Heart right ventricle (tissue), 16 donors: ENCODE data around the gene CGB2. TPM values are rescaled to one million over a fixed set of nuclear protein-coding genes. Genes with fewer than 3 reads are reported as not detected.

ENCODE experiments used
- ATAC-seq, 8 donors: fragments of 200-7000 bp; cut with Tn5 transposase; one replicate each; pipeline ENCODE4 v1.9.1; 2020; ENCODE audit warnings: mild to moderate bottlenecking in 8 of 8, moderate library complexity in 8 of 8, moderate number of reproducible peaks in 1 of 8
- DNase-seq, 2 donors: peaks; one replicate each; pipeline ENCODE4 v3.0.0-alpha.2; 2020
- H3K27ac ChIP-seq, 10 donors: fragments of 200-600 bp; sonication (generic) in 2 of 10; one replicate each; pipeline versions ENCODE4 v1.5.0 to v1.8.0; 2020 to 2022; ENCODE audit warnings: mild to moderate bottlenecking in 3 of 10
- H3K27me3 ChIP-seq, 7 donors: fragments of 200-600 bp; one replicate each; pipeline ENCODE4 v1.8.0; 2021 to 2022; ENCODE audit warnings: mild to moderate bottlenecking in 2 of 7
- H3K36me3 ChIP-seq, 9 donors: fragments of 200-600 bp; sonication (generic) in 1 of 9; one replicate each; pipeline versions ENCODE4 v1.5.0 to v1.8.0; 2020 to 2022; ENCODE audit warnings: mild to moderate bottlenecking in 2 of 9
- H3K4me1 ChIP-seq, 9 donors: fragments of 200-600 bp; sonication (generic) in 1 of 9; one replicate each; pipeline versions ENCODE4 v1.5.0 to v1.8.0; 2020 to 2022; ENCODE audit warnings: mild to moderate bottlenecking in 4 of 9
- H3K4me3 ChIP-seq, 10 donors: fragments of 200-600 bp; sonication (generic) in 2 of 10; one replicate each; pipeline versions ENCODE4 v1.5.0 to v1.8.0; 2020 to 2022; ENCODE audit warnings: mild to moderate bottlenecking in 7 of 10, moderate library complexity in 2 of 10
- H3K9me3 ChIP-seq, 11 donors: fragments of 200-600 bp in 10 of 11; sonication (generic) in 2 of 11; one replicate each; pipeline versions ENCODE4 v1.5.0 to v1.8.0; 2013 to 2022; ENCODE audit warnings: mild to moderate bottlenecking in 2 of 11, control low read depth in 1 of 11, moderate library complexity in 1 of 11
- WGBS, 2 donors: extraction: QIAGEN DNeasy Blood & Tissue Kit; methylation state at CpG; one replicate each; pipeline ENCODE4 v1.1.7; 2013; ENCODE audit warnings: inconsistent platforms in 1 of 2; 5-methylcytosine and 5-hydroxymethylcytosine counted together
- intact Hi-C, 10 donors: fragments of 100-400 bp; cut with DNase I; formaldehyde crosslinking; loops; one replicate each; pipeline versions ENCODE4 v1.11.1 to v1.14.2; 2022
- polyA plus RNA-seq, 2 donors: library from polyadenylated mRNA; stranded (reverse); fragments of 200-250 nt; gene quantifications; one replicate each; pipeline ENCODE4 v1.2.3, GENCODE V29; 2013
- total RNA-seq, 10 donors: library from RNA; stranded (reverse); fragmentation: NEBNext Ultra II Directional in 3 of 10; extraction: Animal tissue kit (Norgen Biotek cat#: 25700) in 3 of 10; gene quantifications; one replicate each; pipeline versions ENCODE4 v1.2.1 to v1.2.4, GENCODE V29; 2021 to 2023
- TF ChIP-seq, protein P1 (sequence below), 9 donors: fragments of 200-600 bp; sonication (generic) in 2 of 9; IDR thresholded peaks; one replicate each; pipeline versions ENCODE4 v1.5.0 to v1.8.0; 2021 to 2022; ENCODE audit warnings: antibody characterized with exemption in 9 of 9, mild to moderate bottlenecking in 5 of 9, moderate library complexity in 1 of 9
- donor health status: Arrhythmogenic right ventricular cardiomyopathy.
- donor health status: ischemic (EF 13 %, LVEDD 7.1; RV severe dilation, severe dysfunction).
- donor health status: healthy with polysubstance abuse.
- donor health status: DM: no; HTN: yes; CAD: no.
- donor health status: DM: no; HTN: no; CAD: no.
- donor health status: ischemic (EF 25% LVEDD 6.9; RV normal size, moderate dysfunction).
- donor health status: ischemic (EF 25% LVEDD 5.7; RV mildly dilated, moderate dysfunction).
- donor health status: healthy.
- donor health status: DM: yes; HTN: yes; CAD: no.
- donor health status: Ischemic cardiomyopathy.
- donor health status: ischemic (EF 35%, LVEDD 5.7; RV mildly dilated, moderate dysfunction).
- donor health status: nonischemic (EF 11% LVEDD 7.7; RV severe dilation, severe dysfunction).
- donor health status: DM: yes; HTN: yes; CAD: no.
- donor health status: PGD.
- donor health status: ischemic (EF 29% LVEDD 5.4; RV normal size, mild dysfunction).
- donor health status: nonischemic (EF 23%, LVEDD 6.1; RV moderate dilation, normal function).

Gene CGB2
- total and polyA plus RNA-seq, 12 donors = not detected

- Histone ChIP-seq H3K27ac (no peak overlapping the region), H3K36me3 (peaks cover 0 to 44% (median 15%) of the 10 kb centered on the region in 9 donors), H3K9me3 (no peaks in the 10 kb centered on the region), H3K4me1 (peaks cover 0 to 6% (median 5%) of the 10 kb centered on the region in 9 donors), H3K4me3 (no peak overlapping the region), H3K27me3 (no peaks in the 10 kb centered on the region)
- 60 to 61% methylated on average over 16 of the region's 16 CpGs for WGBS, 2 donors
- intact Hi-C loops = loop anchor here in 5 of 10 donors (10.0 kb wide), 4 partner anchors 75 to 215 kb away; partner anchors contain the start of genes KCNA7 (in 2 of the 5), HRC (in 1 of the 5) and TRPM4 (in 1 of the 5)
- ATAC-seq (peak in 6 of 8 donors; percentile 27 to 71 (median 58)), DNase-seq (peak in 1 of 2 donors; percentile 52)
- TF ChIP-seq, protein P1, sequence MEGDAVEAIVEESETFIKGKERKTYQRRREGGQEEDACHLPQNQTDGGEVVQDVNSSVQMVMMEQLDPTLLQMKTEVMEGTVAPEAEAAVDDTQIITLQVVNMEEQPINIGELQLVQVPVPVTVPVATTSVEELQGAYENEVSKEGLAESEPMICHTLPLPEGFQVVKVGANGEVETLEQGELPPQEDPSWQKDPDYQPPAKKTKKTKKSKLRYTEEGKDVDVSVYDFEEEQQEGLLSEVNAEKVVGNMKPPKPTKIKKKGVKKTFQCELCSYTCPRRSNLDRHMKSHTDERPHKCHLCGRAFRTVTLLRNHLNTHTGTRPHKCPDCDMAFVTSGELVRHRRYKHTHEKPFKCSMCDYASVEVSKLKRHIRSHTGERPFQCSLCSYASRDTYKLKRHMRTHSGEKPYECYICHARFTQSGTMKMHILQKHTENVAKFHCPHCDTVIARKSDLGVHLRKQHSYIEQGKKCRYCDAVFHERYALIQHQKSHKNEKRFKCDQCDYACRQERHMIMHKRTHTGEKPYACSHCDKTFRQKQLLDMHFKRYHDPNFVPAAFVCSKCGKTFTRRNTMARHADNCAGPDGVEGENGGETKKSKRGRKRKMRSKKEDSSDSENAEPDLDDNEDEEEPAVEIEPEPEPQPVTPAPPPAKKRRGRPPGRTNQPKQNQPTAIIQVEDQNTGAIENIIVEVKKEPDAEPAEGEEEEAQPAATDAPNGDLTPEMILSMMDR (IDR thresholded peaks at IDR 0.05) = peak; percentile 23 to 74 (median 61)
These were observed 32.0 kb upstream of the CGB2 start for GRCh38 chr19:48999481-49000325.

- H3K4me1 ChIP-seq = no peaks in the 10 kb centered on the region
- DNase-seq (no peak), ATAC-seq (no peak)
- H3K27ac ChIP-seq = no peak overlapping the region
- H3K36me3 ChIP-seq = peaks cover 0 to 86% (median 38%) of the 10 kb centered on the region in 9 donors
- no peaks in the 10 kb centered on the region for H3K9me3 ChIP-seq
- H3K27me3 ChIP-seq = no peaks in the 10 kb centered on the region
- WGBS, 2 donors = 96 to 98% methylated on average over 15 of the region's 15 CpGs
- TF ChIP-seq, protein P1 (IDR thresholded peaks at IDR 0.05) = no peak
- intact Hi-C loops = no loop called here
- H3K4me3 ChIP-seq = no peak overlapping the region
These were observed 27.6 kb upstream of the CGB2 start for GRCh38 chr19:49004133-49004532.

DNA sequence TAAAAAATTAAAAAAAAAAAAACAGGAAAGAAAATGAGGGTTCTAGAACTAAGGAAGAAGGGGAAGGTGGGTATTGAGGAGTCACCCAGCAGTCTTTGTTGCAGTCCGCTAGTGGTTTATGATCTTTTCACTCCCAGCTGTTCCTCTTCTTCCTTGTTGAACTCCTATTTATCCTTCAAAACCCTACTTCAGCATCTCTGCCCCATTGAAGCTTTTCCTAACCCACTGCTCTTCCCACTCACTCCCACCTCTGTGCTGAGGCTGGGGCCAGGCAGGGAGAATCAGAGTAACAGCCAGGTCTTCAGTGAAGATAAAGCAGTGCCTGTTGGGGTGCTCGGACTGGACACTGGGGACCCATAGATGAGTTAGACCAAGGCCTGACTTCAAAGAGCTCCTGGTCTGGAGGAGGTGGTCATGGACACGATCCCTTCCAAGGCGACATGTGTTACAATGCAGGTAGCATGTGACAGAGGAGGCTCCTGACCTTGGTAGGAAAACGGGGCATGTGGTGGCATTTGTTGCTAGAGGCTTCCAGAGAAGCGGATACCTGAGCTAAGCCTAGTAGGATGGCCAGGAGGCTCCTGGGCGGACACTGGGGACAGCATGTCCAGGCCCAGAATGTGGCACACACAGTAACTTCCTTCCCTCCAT, 26.6 kb upstream of the CGB2 start:
- Histone ChIP-seq H3K4me1 (no peaks in the 10 kb centered on the region), H3K27ac (no peak overlapping the region), H3K9me3 (no peaks in the 10 kb centered on the region), H3K27me3 (no peaks in the 10 kb centered on the region), H3K4me3 (no peak overlapping the region), H3K36me3 (peaks cover 0 to 93% (median 46%) of the 10 kb centered on the region in 9 donors)
- no peak for DNase-seq
- ATAC-seq = no peak
- 95 to 97% methylated on average over 7 of the region's 7 CpGs for WGBS, 2 donors
- intact Hi-C loops = no loop called here
- TF ChIP-seq, protein P1 (IDR thresholded peaks at IDR 0.05) = no peak

DNA sequence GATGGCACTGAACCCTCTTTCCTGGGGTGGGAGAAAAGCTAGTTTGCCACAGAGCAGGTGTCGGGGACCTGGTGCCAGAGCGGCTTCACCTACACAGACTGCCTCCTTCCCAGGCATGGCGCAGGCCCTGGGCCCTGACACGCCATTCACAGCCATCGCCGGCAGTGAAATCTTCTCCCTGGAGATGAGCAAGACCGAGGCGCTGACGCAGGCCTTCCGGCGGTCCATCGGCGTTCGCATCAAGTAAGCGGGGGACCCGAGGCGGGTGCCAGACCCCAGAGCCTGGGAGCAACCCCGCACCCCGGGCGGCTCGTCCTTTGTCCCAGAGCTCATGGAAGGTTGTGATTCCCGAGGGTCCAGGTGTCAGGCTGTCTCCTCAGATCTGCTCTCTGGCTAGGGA, 24.8 kb upstream of the CGB2 start:
- H3K4me3 ChIP-seq = no peak overlapping the region
- no peaks in the 10 kb centered on the region for H3K9me3 ChIP-seq
- no peak overlapping the region for H3K27ac ChIP-seq
- no peaks in the 10 kb centered on the region for H3K4me1 ChIP-seq
- ATAC-seq (no peak), DNase-seq (no peak)
- TF ChIP-seq, protein P1 (IDR thresholded peaks at IDR 0.05) = no peak
- intact Hi-C loops = no loop called here
- no peaks in the 10 kb centered on the region for H3K27me3 ChIP-seq
- 96 to 97% methylated on average over 22 of the region's 22 CpGs for WGBS, 2 donors
- H3K36me3 ChIP-seq = peaks cover 0 to 98% (median 52%) of the 10 kb centered on the region in 9 donors
